H1 (cell line): Measurements from ENCODE around the gene SND1. TPM values are rescaled to one million over a fixed set of nuclear protein-coding genes. Genes with fewer than 3 reads are reported as not detected.

ENCODE experiments used
- CTCF ChIA-PET: fragments of 300-600 bp; sonication (Branson Sonifier 250); formaldehyde crosslinking; loops from one replicate; lab custom pipeline; 2021; ENCODE audit not compliant: partially characterized antibody; lab: Charles Lee
- POLR2A ChIA-PET: fragments of 300-600 bp; sonication (Branson Sonifier 250); formaldehyde crosslinking; loops from one replicate; lab custom pipeline; 2021; ENCODE audit warnings: inconsistent platforms; ENCODE audit not compliant: partially characterized antibody; lab: Charles Lee
- DNase-seq, 2 experiments: peaks; one replicate each; pipeline versions ENCODE4 v3.0.0 to v3.0.0-alpha.2; 2010 to 2022; ENCODE audit warnings: low spot score in 2 of 2, low read depth in 1 of 2, mixed read lengths in 1 of 2
- FAIRE-seq: peaks from 2 replicates; lab custom pipeline; 2011; peaks lifted over from hg19 to GRCh38; lab: Jason Lieb, UNC
- H2AFZ ChIP-seq: 2 replicates; pipeline ENCODE4 v1.8.1; 2012; ENCODE audit warnings: low read length, inconsistent platforms
- H2AK5ac ChIP-seq: 2 replicates; pipeline ENCODE4 v1.6.1; 2013; ENCODE audit warnings: low read depth, low read length
- H2BK120ac ChIP-seq: replicated peaks from 2 replicates; pipeline ENCODE3; 2013; ENCODE audit warnings: low read depth, low read length, inconsistent platforms
- H2BK12ac ChIP-seq: 2 replicates; pipeline ENCODE4 v1.6.1; 2013; ENCODE audit warnings: low read depth, low read length
- H2BK15ac ChIP-seq: 2 replicates; pipeline ENCODE4 v1.6.1; 2013; ENCODE audit warnings: low read length
- H2BK20ac ChIP-seq: 2 replicates; pipeline ENCODE4 v1.6.1; 2013; ENCODE audit warnings: low read length
- H2BK5ac ChIP-seq: 2 replicates; pipeline ENCODE4 v1.6.1; 2013; ENCODE audit warnings: low read depth, low read length
- H3K14ac ChIP-seq: 2 replicates; pipeline ENCODE4 v1.6.1; 2013; ENCODE audit warnings: inconsistent platforms; ENCODE audit not compliant: insufficient read length
- H3K18ac ChIP-seq: 2 replicates; pipeline ENCODE4 v1.6.1; 2013; ENCODE audit warnings: low read length; ENCODE audit errors: extremely low read depth
- H3K23ac ChIP-seq: 2 replicates; pipeline ENCODE4 v1.6.1; 2013; ENCODE audit warnings: inconsistent platforms; ENCODE audit not compliant: insufficient read length
- H3K23me2 ChIP-seq: 2 replicates; pipeline ENCODE4 v1.6.1; 2013; ENCODE audit warnings: low read depth, low read length
- H3K27ac ChIP-seq: 2 replicates; pipeline ENCODE4 v1.6.1; 2011; ENCODE audit warnings: low read depth, low read length, inconsistent platforms
- H3K27me3 ChIP-seq, 4 experiments: replicated peaks in 1 of 4; 1 replicate in 1 of 4; 2 replicates in 3 of 4; pipeline versions ENCODE4 v1.6.1 to v1.8.1; 2011 to 2013; ENCODE audit warnings: low read length in 3 of 4, mild to moderate bottlenecking in 3 of 4, inconsistent platforms in 2 of 4, mixed read lengths in 2 of 4, moderate library complexity in 1 of 4; ENCODE audit not compliant: control insufficient read depth in 3 of 4, insufficient read depth in 3 of 4; ENCODE audit errors: extremely low read depth in 1 of 4
- H3K36me3 ChIP-seq, 4 experiments: 2 replicates each; pipeline versions ENCODE4 v1.6.1 to v1.8.1; 2011 to 2013; ENCODE audit warnings: mild to moderate bottlenecking in 4 of 4, low read length in 3 of 4, moderate library complexity in 2 of 4, control low read depth in 1 of 4, inconsistent platforms in 1 of 4; ENCODE audit not compliant: insufficient read depth in 4 of 4, control insufficient read depth in 2 of 4
- H3K4ac ChIP-seq: replicated peaks from 2 replicates; pipeline ENCODE3; 2013; ENCODE audit warnings: low read length, low read depth, mixed read lengths, inconsistent platforms; ENCODE audit not compliant: insufficient read length
- H3K4me1 ChIP-seq, 4 experiments: replicated peaks in 1 of 4; 1 replicate in 1 of 4; 2 replicates in 3 of 4; pipeline versions ENCODE4 v1.6.1 to v1.8.1; 2011 to 2013; ENCODE audit warnings: low read length in 3 of 4, inconsistent platforms in 2 of 4, mixed read lengths in 1 of 4; ENCODE audit not compliant: insufficient read depth in 4 of 4, control insufficient read depth in 3 of 4
- H3K4me2 ChIP-seq, 2 experiments: 2 replicates each; pipeline versions ENCODE4 v1.6.1 to v1.8.1; 2011 to 2013; ENCODE audit warnings: low read depth in 2 of 2, low read length in 2 of 2, control low read depth in 1 of 2, inconsistent platforms in 1 of 2, mild to moderate bottlenecking in 1 of 2; ENCODE audit not compliant: insufficient read depth in 1 of 2
- H3K4me3 ChIP-seq, 4 experiments: fragments of 200-600, 300-600 bp in 1 of 4; sonication (generic), shearing (Covaris generic), sonication (Bioruptor Twin) in 1 of 4; 2 replicates each; pipeline versions ENCODE4 v1.5.1 to v1.8.1; 2011 to 2016; ENCODE audit warnings: low read length in 4 of 4, low read depth in 3 of 4, control low read depth in 2 of 4, inconsistent platforms in 2 of 4, mild to moderate bottlenecking in 2 of 4, mixed read lengths in 1 of 4, moderate library complexity in 1 of 4; ENCODE audit not compliant: insufficient read depth in 2 of 4; ENCODE audit errors: extremely low read depth in 1 of 4
- H3K56ac ChIP-seq: replicated peaks from 2 replicates; pipeline ENCODE3; 2013; ENCODE audit warnings: low read depth, mild to moderate bottlenecking, mixed read lengths, low read length, inconsistent platforms; ENCODE audit not compliant: insufficient read length
- H3K79me1 ChIP-seq: 2 replicates; pipeline ENCODE4 v1.6.1; 2013; ENCODE audit warnings: low read depth, low read length, control low read depth
- H3K79me2 ChIP-seq, 2 experiments: 2 replicates each; pipeline versions ENCODE4 v1.6.1 to v1.8.1; 2012 to 2013; ENCODE audit warnings: low read length in 2 of 2, mild to moderate bottlenecking in 2 of 2, inconsistent platforms in 1 of 2; ENCODE audit not compliant: insufficient read depth in 2 of 2, control insufficient read depth in 1 of 2
- H3K9ac ChIP-seq, 4 experiments: replicated peaks in 1 of 4; 1 replicate in 1 of 4; 2 replicates in 3 of 4; pipeline versions ENCODE4 v1.6.1 to v1.8.1; 2011 to 2013; ENCODE audit warnings: low read depth in 3 of 4, low read length in 3 of 4, control low read depth in 2 of 4, mild to moderate bottlenecking in 2 of 4, moderate library complexity in 2 of 4, inconsistent platforms in 1 of 4; ENCODE audit errors: extremely low read depth in 1 of 4
- H3K9me3 ChIP-seq, 2 experiments: 2 replicates each; pipeline versions ENCODE4 v1.6.1 to v1.8.1; 2012 to 2013; ENCODE audit warnings: mild to moderate bottlenecking in 2 of 2, moderate library complexity in 2 of 2, control low read depth in 1 of 2, inconsistent platforms in 1 of 2, low read depth in 1 of 2, low read length in 1 of 2, mixed read lengths in 1 of 2; ENCODE audit not compliant: insufficient read depth in 2 of 2
- H4K20me1 ChIP-seq, 2 experiments: replicated peaks in 1 of 2; 2 replicates each; pipeline versions ENCODE3 to v1.8.1; 2011 to 2013; ENCODE audit warnings: inconsistent platforms in 2 of 2, low read length in 2 of 2, mild to moderate bottlenecking in 1 of 2; ENCODE audit not compliant: insufficient read depth in 2 of 2, control insufficient read depth in 1 of 2
- H4K5ac ChIP-seq: 2 replicates; pipeline ENCODE4 v1.6.1; 2013; ENCODE audit warnings: low read length, low read depth, mixed read lengths, inconsistent platforms; ENCODE audit not compliant: insufficient read length
- H4K8ac ChIP-seq: 2 replicates; pipeline ENCODE4 v1.8.0; 2013; ENCODE audit warnings: mild to moderate bottlenecking, moderate library complexity, low read length, inconsistent platforms; ENCODE audit not compliant: insufficient read depth; ENCODE audit errors: extremely low read depth
- H4K91ac ChIP-seq: replicated peaks from 2 replicates; pipeline ENCODE3; 2013; ENCODE audit warnings: low read length, mixed read lengths, inconsistent platforms; ENCODE audit not compliant: insufficient read length
- ASH2L ChIP-seq: fragments of 200-600, 300-600 bp; sonication (generic); IDR thresholded peaks from one replicate; pipeline ENCODE4 v1.7.1; 2017; ENCODE audit warnings: low read length
- ATF2 ChIP-seq: IDR thresholded peaks from 2 replicates; pipeline ENCODE4 v1.6.1; 2012; ENCODE audit warnings: low read length, inconsistent platforms
- BCL11A ChIP-seq, 2 experiments: IDR thresholded peaks; one replicate each; pipeline ENCODE4 v1.6.1; 2011; ENCODE audit warnings: low read depth in 2 of 2, low read length in 2 of 2, mild to moderate bottlenecking in 2 of 2
- GABPA ChIP-seq: IDR thresholded peaks from 2 replicates; pipeline ENCODE4 v1.6.1; 2011; ENCODE audit warnings: mild to moderate bottlenecking, low read length, moderate library complexity, borderline replicate concordance; ENCODE audit not compliant: insufficient read depth
- GTF2F1 ChIP-seq: IDR thresholded peaks from 2 replicates; pipeline ENCODE4 v1.6.1; 2012; ENCODE audit warnings: low read depth, low read length, improper control_type of control experiment, borderline replicate concordance
- HDAC6 ChIP-seq: IDR thresholded peaks from one replicate; pipeline ENCODE4 v1.7.1; 2012; ENCODE audit warnings: low read depth, mild to moderate bottlenecking, inconsistent platforms, low read length, moderate library complexity
- NANOG ChIP-seq: IDR thresholded peaks from 2 replicates; pipeline ENCODE4 v1.6.1; 2011; ENCODE audit warnings: low read length, low read depth, mild to moderate bottlenecking, inconsistent platforms; ENCODE audit not compliant: insufficient read depth, poor library complexity, severe bottlenecking
- NRF1 ChIP-seq: IDR thresholded peaks from 2 replicates; pipeline ENCODE4 v1.6.1; 2011; ENCODE audit warnings: mild to moderate bottlenecking, low read depth, low read length, improper control_type of control experiment
- PHF8 ChIP-seq: fragments of 200-600 bp; sonication (generic); conservative IDR thresholded peaks from 2 replicates; pipeline ENCODE4 v1.7.1; 2012; ENCODE audit warnings: low read depth, mild to moderate bottlenecking, inconsistent platforms, low read length, moderate library complexity
- POLR2AphosphoS5 ChIP-seq: IDR thresholded peaks from 2 replicates; pipeline ENCODE4 v1.6.1; 2011; ENCODE audit warnings: low read depth, low read length
- SIN3A ChIP-seq, 2 experiments: IDR thresholded peaks in 1 of 2; conservative IDR thresholded peaks in 1 of 2; 2 replicates each; pipeline ENCODE4 v1.6.1; 2011 to 2012; ENCODE audit warnings: low read length in 2 of 2, improper control_type of control experiment in 1 of 2, low read depth in 1 of 2, mild to moderate bottlenecking in 1 of 2
- SP1 ChIP-seq: IDR thresholded peaks from 2 replicates; pipeline ENCODE4 v1.6.1; 2011; ENCODE audit warnings: low read depth, low read length
- WGBS, 2 experiments: shearing (Covaris generic) in 1 of 2; methylation state at CpG; one replicate each; pipeline versions ENCODE4 v1.1.6 to v1.1.7; 2013 to 2015; ENCODE audit warnings: low lambda C conversion rate in 2 of 2, mixed read lengths in 2 of 2, inconsistent platforms in 1 of 2, low coverage in 1 of 2, missing lambda C conversion rate in 1 of 2; ENCODE audit not compliant: insufficient replicate concordance in 2 of 2, insufficient coverage in 1 of 2, insufficient read length in 1 of 2; ENCODE audit errors: extremely low coverage in 1 of 2, missing lambda C conversion rate in 1 of 2; 5-methylcytosine and 5-hydroxymethylcytosine counted together
- polyA plus RNA-seq, 7 experiments: library from polyadenylated mRNA; depleted of rRNA in 3 of 7; stranded (reverse) in 5 of 7; unstranded in 2 of 7; fragments of >200 nt in 5 of 7; fragments of 200-250 nt in 2 of 7; gene quantifications; 1 replicate in 5 of 7; 2 replicates in 1 of 7; 4 replicates in 1 of 7; pipeline versions ENCODE4 v1.2.1 to v1.2.3, GENCODE V29; 2011 to 2013; ENCODE audit warnings: missing spikeins in 2 of 7, mixed read lengths in 2 of 7
- total RNA-seq: library from RNA; stranded (reverse); fragmentation: NEBNext Ultra II Directional; extraction: Animal tissue kit (Norgen Biotek cat#: 25700); gene quantifications from 2 replicates; pipeline ENCODE4 v1.2.1, GENCODE V29; 2021

SND1 gene
- total and polyA plus RNA-seq, 2 of the 8 experiments (the other 6 are each of a cell fraction or from before 2014, with no cell fraction given): 122 to 290 TPM

- DNase-seq: no peak
- H4K8ac ChIP-seq: no peak overlapping the region
- no peak overlapping the region for H3K14ac ChIP-seq
- 84% methylated on average over 3 of the region's 3 CpGs; no CpG with 5 or more reads in 1 of the 2 experiments for WGBS, 2 experiments
- H4K20me1 ChIP-seq: peaks cover 0 to 2% of the 10 kb centered on the region in 2 experiments
- H2AK5ac ChIP-seq: no peak overlapping the region
- H3K56ac ChIP-seq: no peak overlapping the region
- peaks cover 0 to 5% of the 10 kb centered on the region in 2 experiments; a peak in 2 of 4 replicates for H3K79me2 ChIP-seq
- H3K4me2 ChIP-seq: no peak overlapping the region
- H2AFZ ChIP-seq: no peak overlapping the region
- no peaks in the 10 kb centered on the region for H3K23me2 ChIP-seq
- H4K5ac ChIP-seq: no peak overlapping the region
- no peak overlapping the region for H2BK15ac ChIP-seq
- H2BK5ac ChIP-seq: no peak overlapping the region
- no peak overlapping the region for H3K23ac ChIP-seq
- ChIA-PET POLR2A (no interaction called here), CTCF (interaction anchor here (1.1 kb wide), 1 partner anchor 181 kb away, joined by 3 read pairs; no protein-coding TSS in a partner anchor)
- H4K91ac ChIP-seq: no peak overlapping the region
- H2BK12ac ChIP-seq: no peak overlapping the region
- H3K4me1 ChIP-seq: peaks cover 0 to 20% (median 5%) of the 10 kb centered on the region in 4 experiments; a peak in 3 of 7 replicates
- H3K18ac ChIP-seq: no peak overlapping the region
- H3K27ac ChIP-seq: no peak overlapping the region
- H3K4me3 ChIP-seq: no peak overlapping the region
- H3K36me3 ChIP-seq: peaks cover 0 to 26% (median 9%) of the 10 kb centered on the region in 4 experiments; a peak in 5 of 8 replicates
- no peak for FAIRE-seq
- H3K79me1 ChIP-seq: no peaks in the 10 kb centered on the region; the same call in 1 of the 2 replicates
- H2BK20ac ChIP-seq: no peak overlapping the region
- H2BK120ac ChIP-seq: no peak overlapping the region
- H3K9ac ChIP-seq: no peak overlapping the region
- no peaks in the 10 kb centered on the region for H3K9me3 ChIP-seq
- H3K4ac ChIP-seq: no peak overlapping the region
- H3K27me3 ChIP-seq: no peaks in the 10 kb centered on the region
- TF ChIP-seq NANOG (no peak), HDAC6 (no peak), NRF1 (no peak), POLR2AphosphoS5 (no peak), PHF8 (no peak), SP1 (no peak), BCL11A (IDR thresholded peaks at IDR 0.05; ENCODE audit: low read depth in 2 of 2, low read length in 2 of 2) (no peak), SIN3A (conservative IDR thresholded peaks at IDR 0.05 in 1 of 2, IDR thresholded peaks at IDR 0.05 in 1 of 2; ENCODE audit: low read depth in 1 of 2, low read length in 2 of 2) (no peak), GTF2F1 (no peak), ASH2L (no peak), ATF2 (no peak), GABPA (no peak)
Measured at GRCh38 chr7:127889677-127890076, 237.7 kb downstream of the SND1 start.
